Testis (tissue), 3 donors: ENCODE results near the gene SPINT2. TPM values are rescaled to one million over a fixed set of nuclear protein-coding genes. Genes with fewer than 3 reads are reported as not detected.
"Not testable (repeated sequence)": the region's sequence is repeated elsewhere in the genome, so short reads cannot be mapped to it uniquely, and the experiment has no call there.

Experiments
- DNase-seq: peaks from one replicate; pipeline ENCODE4 v3.0.0-alpha.2; 2019
- H3K27ac ChIP-seq, 2 donors: fragments of 200-600 bp; sonication (generic); one replicate each; pipeline ENCODE4 v1.5.1; 2019
- H3K27me3 ChIP-seq: fragments of 200-600 bp; sonication (generic); one replicate; pipeline ENCODE4 v1.5.1; 2019
- H3K36me3 ChIP-seq: fragments of 200-600 bp; sonication (generic); one replicate; pipeline ENCODE4 v1.5.1; 2017; ENCODE audit warnings: low read depth; ENCODE audit errors: missing control alignments
- H3K4me1 ChIP-seq: fragments of 200-600 bp; sonication (generic); one replicate; pipeline ENCODE4 v1.5.1; 2019
- H3K4me3 ChIP-seq, 2 donors: fragments of 200-600 bp; sonication (generic); one replicate each; pipeline ENCODE4 v1.5.1; 2017 to 2019
- H3K9me3 ChIP-seq: fragments of 200-600 bp; sonication (generic); one replicate; pipeline ENCODE4 v1.5.1; 2017
- CTCF ChIP-seq, 3 experiments: fragments of 450-650 bp in 2 of 3; fragments of 200-600 bp in 1 of 3; sonication (generic) in 1 of 3; IDR thresholded peaks; one replicate each; pipeline ENCODE4 v1.5.1; 2016 to 2019; ENCODE audit warnings: antibody characterized with exemption in 3 of 3, mild to moderate bottlenecking in 2 of 3, moderate library complexity in 1 of 3
- POLR2A ChIP-seq: fragments of 450-650 bp; IDR thresholded peaks from one replicate; pipeline ENCODE4 v1.6.1; 2017; ENCODE audit warnings: antibody characterized with exemption, mild to moderate bottlenecking, moderate library complexity
- WGBS, 2 donors: methylation state at CpG; one replicate each; pipeline ENCODE4 v1.1.5; 2018; 5-methylcytosine and 5-hydroxymethylcytosine counted together
- intact Hi-C: fragments of 100-400 bp; cut with DNase I; formaldehyde crosslinking; loops from one replicate; pipeline ENCODE4 v1.15.1; 2023; ENCODE audit warnings: low total_unique reads
- polyA plus RNA-seq: library from polyadenylated mRNA; stranded (reverse); fragments of 350-450 nt; fragmentation: Illumina TruSeq; extraction: RNeasy Lipid Tissue Mini Kit (QIAGEN cat#74804); gene quantifications from one replicate; pipeline ENCODE4 v1.2.3, GENCODE V29; 2014; ENCODE audit warnings: low read depth, low replicate concordance; ENCODE audit not compliant: insufficient read depth
- small RNA-seq, 2 donors: library from RNA; depleted of rRNA; stranded (forward); fragments of <200 nt; gene quantifications; one replicate each; pipeline ENCODE3, GENCODE V24; 2016
- total RNA-seq, 2 donors: library from RNA; depleted of rRNA; stranded (reverse); fragments of >200 nt; gene quantifications; one replicate each; pipeline ENCODE4 v1.2.3, GENCODE V29; 2016

Gene SPINT2
- total and polyA plus RNA-seq, 3 donors from 2014 or later = 372 to 480 (median 389) TPM

- peak; percentile 95 for DNase-seq
- peak overlapping the region; percentile 81 to 96 for H3K27ac ChIP-seq
- WGBS, 2 donors = 0 to 1% methylated on average over 52 of the region's 52 CpGs
- TF ChIP-seq CTCF (IDR thresholded peaks at IDR 0.05) (no peak), POLR2A (no peak)
- H3K4me3 ChIP-seq = peak overlapping the region; percentile 63 to 66
- H3K27me3 ChIP-seq = no peaks in the 10 kb centered on the region
- no peaks in the 10 kb centered on the region for H3K36me3 ChIP-seq
- H3K4me1 ChIP-seq = peaks cover 4% of the 10 kb centered on the region
- no peaks in the 10 kb centered on the region for H3K9me3 ChIP-seq
- intact Hi-C loops = no loop called here
Observed at GRCh38 chr19:38335949-38336637, 71.7 kb downstream of the SPINT2 start.

- Histone ChIP-seq H3K9me3 (no peaks in the 10 kb centered on the region), H3K27me3 (no peaks in the 10 kb centered on the region), H3K4me3 (peak overlapping the region; percentile 63 to 66), H3K4me1 (peaks cover 4% of the 10 kb centered on the region), H3K36me3 (no peaks in the 10 kb centered on the region), H3K27ac (peak overlapping the region; percentile 81 to 96)
- TF ChIP-seq POLR2A (no peak), CTCF (IDR thresholded peaks at IDR 0.05) (no peak)
- intact Hi-C loops = no loop called here
- 1 to 3% methylated on average over 28 to 41 of the region's 41 CpGs for WGBS, 2 donors
- peak; percentile 97 for DNase-seq
Observed at GRCh38 chr19:38336638-38337359, 72.4 kb downstream of the SPINT2 start.

- no peak for DNase-seq
- WGBS, 2 donors = 48 to 63% methylated on average over 6 to 10 of the region's 10 CpGs
- Histone ChIP-seq H3K27me3 (no peaks in the 10 kb centered on the region), H3K9me3 (no peaks in the 10 kb centered on the region), H3K4me3 (peak overlapping the region; percentile 63 to 66), H3K27ac (peak overlapping the region in 1 of 2 donors; percentile 96), H3K36me3 (no peaks in the 10 kb centered on the region), H3K4me1 (peaks cover 4% of the 10 kb centered on the region)
- TF ChIP-seq POLR2A (no peak), CTCF (IDR thresholded peaks at IDR 0.05) (no peak)
- intact Hi-C loops = no loop called here
Observed at GRCh38 chr19:38337360-38337653, 72.9 kb downstream of the SPINT2 start.

- H3K27me3 ChIP-seq, intact Hi-C loops, H3K36me3 ChIP-seq, H3K27ac ChIP-seq, DNase-seq, H3K9me3 ChIP-seq, H3K4me3 ChIP-seq, H3K4me1 ChIP-seq: not testable (repeated sequence)
- 70 to 73% methylated on average over 4 of the region's 4 CpGs for WGBS, 2 donors
Observed at GRCh38 chr19:38339011-38339410, 74.6 kb downstream of the SPINT2 start.

- Histone ChIP-seq H3K9me3 (no peaks in the 10 kb centered on the region), H3K27ac (no peak overlapping the region), H3K36me3 (no peaks in the 10 kb centered on the region), H3K4me3 (no peak overlapping the region), H3K27me3 (no peaks in the 10 kb centered on the region), H3K4me1 (peaks cover 4% of the 10 kb centered on the region)
- intact Hi-C loops = no loop called here
- 82 to 92% methylated on average over 2 of the region's 2 CpGs for WGBS, 2 donors
- DNase-seq = no peak
- TF ChIP-seq CTCF (IDR thresholded peaks at IDR 0.05) = no peak
- no peak for TF ChIP-seq POLR2A
Observed at GRCh38 chr19:38340927-38341326, 76.6 kb downstream of the SPINT2 start.

Small RNA genes within 50 kb of the gene (small RNA-seq; reads per million reads assigned to genes)
- gene RF00019 = 0 reads per million in 2 donors

Other genes starting within 250 kb of the SPINT2 start
- 1 to 10 TPM; 4.7 to 6.4 TPM for gene DPF1, start 40.4 kb upstream of the SPINT2 start, total RNA-seq
- 3.6 TPM for gene DPF1, start 40.4 kb upstream of the SPINT2 start, polyA plus RNA-seq
- gene PPP1R14A, start 8.2 kb upstream of the SPINT2 start, total RNA-seq = 100 to 1,000 TPM; 187 to 268 TPM
- gene PPP1R14A, start 8.2 kb upstream of the SPINT2 start, polyA plus RNA-seq = 97.1 TPM
- 1 to 10 TPM; 1.1 to 1.7 TPM for gene C19orf33, start 39.7 kb downstream of the SPINT2 start, total RNA-seq
- 7.9 TPM for gene C19orf33, start 39.7 kb downstream of the SPINT2 start, polyA plus RNA-seq
- 10 to 100 TPM; 63.5 to 63.7 TPM for gene YIF1B, start 51.4 kb downstream of the SPINT2 start, total RNA-seq
- gene YIF1B, start 51.4 kb downstream of the SPINT2 start, polyA plus RNA-seq = 52.1 TPM
- gene KCNK6, start 55.3 kb downstream of the SPINT2 start, total RNA-seq = 1 to 10 TPM; 2.3 to 3.5 TPM
- gene KCNK6, start 55.3 kb downstream of the SPINT2 start, polyA plus RNA-seq = 3.4 TPM
- gene CATSPERG, start 71.3 kb downstream of the SPINT2 start, total RNA-seq = 10 to 100 TPM; 56.3 to 84.0 TPM
- gene CATSPERG, start 71.3 kb downstream of the SPINT2 start, polyA plus RNA-seq = 141 TPM
- 100 to 1,000 TPM; 244 to 265 TPM for gene PSMD8, start 110.0 kb downstream of the SPINT2 start, total RNA-seq
- 373 TPM for gene PSMD8, start 110.0 kb downstream of the SPINT2 start, polyA plus RNA-seq
- 10 to 100 TPM; 43.7 to 80.2 TPM for gene GGN, start 123.5 kb downstream of the SPINT2 start, total RNA-seq
- 196 TPM for gene GGN, start 123.5 kb downstream of the SPINT2 start, polyA plus RNA-seq
- 1 to 10 TPM; 2.2 to 2.6 TPM for gene SPRED3, start 124.1 kb downstream of the SPINT2 start, total RNA-seq
- gene SPRED3, start 124.1 kb downstream of the SPINT2 start, polyA plus RNA-seq = 1.7 TPM
- gene FAM98C, start 138.5 kb downstream of the SPINT2 start, total RNA-seq = 10 to 100 TPM; 13.0 to 14.1 TPM
- gene FAM98C, start 138.5 kb downstream of the SPINT2 start, polyA plus RNA-seq = 17.7 TPM
- 1 to 10 TPM in 1 of 2 donors, under 1 TPM in 1; 0.71 to 1.3 TPM for gene RASGRP4, start 161.6 kb downstream of the SPINT2 start, total RNA-seq
- 1.5 TPM for gene RASGRP4, start 161.6 kb downstream of the SPINT2 start, polyA plus RNA-seq
- 10 to 100 TPM; 11.8 to 15.6 TPM for gene RYR1, start 169.1 kb downstream of the SPINT2 start, total RNA-seq
- gene RYR1, start 169.1 kb downstream of the SPINT2 start, polyA plus RNA-seq = 26.1 TPM